Upper lobe of right lung (tissue), 1 donor: ENCODE data around the gene AFP. TPM values are rescaled to one million over a fixed set of nuclear protein-coding genes. Genes with fewer than 3 reads are reported as not detected.

Experiments
- ATAC-seq: fragments of 200-7000 bp; cut with Tn5 transposase; one replicate; pipeline ENCODE4 v1.9.1; 2020; ENCODE audit warnings: mild to moderate bottlenecking, moderate library complexity
- DNase-seq: peaks from one replicate; pipeline ENCODE4 v3.0.0-alpha.2; 2020
- H3K27ac ChIP-seq: fragments of 200-600 bp; one replicate; pipeline ENCODE4 v1.8.0; 2022
- H3K27me3 ChIP-seq: fragments of 200-600 bp; one replicate; pipeline ENCODE4 v1.8.0; 2022; ENCODE audit warnings: mild to moderate bottlenecking
- H3K36me3 ChIP-seq: fragments of 200-600 bp; one replicate; pipeline ENCODE4 v1.8.0; 2022
- H3K4me1 ChIP-seq: fragments of 200-600 bp; one replicate; pipeline ENCODE4 v1.8.0; 2022
- H3K4me3 ChIP-seq: fragments of 200-600 bp; one replicate; pipeline ENCODE4 v1.8.0; 2022; ENCODE audit warnings: mild to moderate bottlenecking
- H3K9me3 ChIP-seq: fragments of 200-600 bp; one replicate; pipeline ENCODE4 v1.8.0; 2022
- intact Hi-C: fragments of 100-400 bp; cut with DNase I; formaldehyde crosslinking; loops from one replicate; pipeline ENCODE4 v1.11.0; 2022
- total RNA-seq: library from RNA; stranded (reverse); fragmentation: NEBNext Ultra II Directional; extraction: Animal tissue kit (Norgen Biotek cat#: 25700); gene quantifications from one replicate; pipeline ENCODE4 v1.2.1, GENCODE V29; 2021
- TF ChIP-seq, protein P1 (sequence below): fragments of 200-600 bp; IDR thresholded peaks from one replicate; pipeline ENCODE4 v1.8.0; 2022; ENCODE audit warnings: antibody characterized with exemption
- donor health status: DM: no; HTN: yes; CAD: no; lungs with severe emphysema.

AFP gene
- total RNA-seq, 1 donor from 2014 or later: not detected

DNA sequence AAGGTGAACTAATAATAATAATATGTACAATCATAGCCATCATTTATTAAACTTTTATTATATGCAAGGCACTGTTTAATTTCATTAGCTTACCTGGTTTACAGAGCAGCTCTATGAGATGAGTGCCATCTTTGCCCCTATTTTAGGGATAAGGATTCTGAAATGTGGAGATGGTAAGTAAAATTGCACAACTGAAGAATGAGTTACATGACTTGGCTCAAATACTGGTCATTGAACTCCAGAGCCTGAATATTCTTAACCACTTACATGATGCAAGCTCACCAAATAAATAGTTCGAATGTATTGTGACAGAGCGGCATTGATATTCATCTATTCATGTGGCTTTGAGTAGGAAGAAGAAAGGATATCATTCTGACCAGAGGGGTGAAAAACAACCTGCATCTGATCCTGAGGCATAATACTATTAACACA is 20.2 kb upstream of the AFP start:
- H3K4me3 ChIP-seq: no peak overlapping the region
- H3K9me3 ChIP-seq: no peaks in the 10 kb centered on the region
- no peaks in the 10 kb centered on the region for H3K36me3 ChIP-seq
- no peak overlapping the region for H3K27ac ChIP-seq
- intact Hi-C loops: no loop called here
- no peak for ATAC-seq
- no peaks in the 10 kb centered on the region for H3K4me1 ChIP-seq
- TF ChIP-seq, protein P1, sequence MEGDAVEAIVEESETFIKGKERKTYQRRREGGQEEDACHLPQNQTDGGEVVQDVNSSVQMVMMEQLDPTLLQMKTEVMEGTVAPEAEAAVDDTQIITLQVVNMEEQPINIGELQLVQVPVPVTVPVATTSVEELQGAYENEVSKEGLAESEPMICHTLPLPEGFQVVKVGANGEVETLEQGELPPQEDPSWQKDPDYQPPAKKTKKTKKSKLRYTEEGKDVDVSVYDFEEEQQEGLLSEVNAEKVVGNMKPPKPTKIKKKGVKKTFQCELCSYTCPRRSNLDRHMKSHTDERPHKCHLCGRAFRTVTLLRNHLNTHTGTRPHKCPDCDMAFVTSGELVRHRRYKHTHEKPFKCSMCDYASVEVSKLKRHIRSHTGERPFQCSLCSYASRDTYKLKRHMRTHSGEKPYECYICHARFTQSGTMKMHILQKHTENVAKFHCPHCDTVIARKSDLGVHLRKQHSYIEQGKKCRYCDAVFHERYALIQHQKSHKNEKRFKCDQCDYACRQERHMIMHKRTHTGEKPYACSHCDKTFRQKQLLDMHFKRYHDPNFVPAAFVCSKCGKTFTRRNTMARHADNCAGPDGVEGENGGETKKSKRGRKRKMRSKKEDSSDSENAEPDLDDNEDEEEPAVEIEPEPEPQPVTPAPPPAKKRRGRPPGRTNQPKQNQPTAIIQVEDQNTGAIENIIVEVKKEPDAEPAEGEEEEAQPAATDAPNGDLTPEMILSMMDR: no peak
- DNase-seq: no peak
- no peaks in the 10 kb centered on the region for H3K27me3 ChIP-seq

DNA sequence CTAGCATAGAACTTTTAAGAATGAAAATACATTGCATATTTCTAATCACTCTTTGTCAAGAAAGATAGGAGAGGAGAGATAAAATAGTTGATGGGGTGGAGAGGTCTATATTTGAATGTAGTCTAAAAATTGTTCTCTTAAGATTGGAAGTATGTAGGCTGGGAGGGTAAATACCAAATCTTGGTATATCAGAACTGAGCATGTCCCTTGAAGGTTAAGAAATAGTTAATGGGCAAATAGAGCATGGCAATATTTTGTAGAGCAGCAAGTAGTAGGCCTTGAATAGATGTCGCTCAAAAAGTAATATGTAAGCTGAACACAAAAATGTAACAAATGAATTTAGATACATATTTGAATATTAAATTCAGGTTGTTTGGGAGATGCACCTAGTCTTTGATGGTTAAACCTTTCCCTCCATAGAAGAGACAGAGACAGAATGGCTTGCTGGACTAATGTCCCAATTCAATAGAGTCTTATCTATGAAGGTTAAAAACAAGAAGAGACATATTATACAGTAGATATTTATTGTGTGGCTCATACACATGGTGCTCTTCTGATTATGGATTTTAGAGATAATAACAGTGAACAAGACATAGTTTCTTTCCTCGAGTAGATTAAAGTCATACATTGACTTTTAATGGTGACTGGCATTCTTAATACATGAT is 19.5 kb upstream of the AFP start:
- Histone ChIP-seq H3K27me3 (no peaks in the 10 kb centered on the region), H3K36me3 (no peaks in the 10 kb centered on the region), H3K4me1 (no peaks in the 10 kb centered on the region), H3K27ac (no peak overlapping the region), H3K4me3 (no peak overlapping the region), H3K9me3 (no peaks in the 10 kb centered on the region)
- DNase-seq (no peak), ATAC-seq (no peak)
- TF ChIP-seq, protein P1: no peak
- intact Hi-C loops: no loop called here

DNA sequence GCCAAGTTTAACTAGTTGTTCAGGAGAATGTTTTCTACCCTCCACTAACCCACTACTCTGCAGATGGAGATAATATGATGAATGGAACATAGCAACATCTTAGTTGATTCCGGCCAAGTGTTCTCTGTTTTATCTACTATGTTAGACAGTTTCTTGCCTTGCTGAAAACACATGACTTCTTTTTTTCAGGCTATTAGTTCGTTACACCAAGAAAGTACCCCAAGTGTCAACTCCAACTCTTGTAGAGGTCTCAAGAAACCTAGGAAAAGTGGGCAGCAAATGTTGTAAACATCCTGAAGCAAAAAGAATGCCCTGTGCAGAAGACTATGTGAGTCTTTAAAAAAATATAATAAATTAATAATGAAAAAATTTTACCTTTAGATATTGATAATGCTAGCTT is 18.7 kb upstream of the AFP start:
- TF ChIP-seq, protein P1: no peak
- DNase-seq (no peak), ATAC-seq (no peak)
- intact Hi-C loops: no loop called here
- H3K9me3 ChIP-seq: no peaks in the 10 kb centered on the region
- no peaks in the 10 kb centered on the region for H3K27me3 ChIP-seq
- H3K4me3 ChIP-seq: no peak overlapping the region
- H3K36me3 ChIP-seq: no peaks in the 10 kb centered on the region
- no peak overlapping the region for H3K27ac ChIP-seq
- no peaks in the 10 kb centered on the region for H3K4me1 ChIP-seq

DNA sequence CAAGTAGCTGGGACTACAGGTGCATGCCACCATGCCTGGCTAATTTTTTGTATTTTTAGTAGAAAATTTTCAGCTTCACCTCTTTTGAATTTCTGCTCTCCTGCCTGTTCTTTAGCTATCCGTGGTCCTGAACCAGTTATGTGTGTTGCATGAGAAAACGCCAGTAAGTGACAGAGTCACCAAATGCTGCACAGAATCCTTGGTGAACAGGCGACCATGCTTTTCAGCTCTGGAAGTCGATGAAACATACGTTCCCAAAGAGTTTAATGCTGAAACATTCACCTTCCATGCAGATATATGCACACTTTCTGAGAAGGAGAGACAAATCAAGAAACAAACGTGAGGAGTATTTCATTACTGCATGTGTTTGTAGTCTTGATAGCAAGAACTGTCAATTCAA is 18.0 kb upstream of the AFP start:
- Histone ChIP-seq H3K4me1 (no peaks in the 10 kb centered on the region), H3K9me3 (no peaks in the 10 kb centered on the region), H3K27ac (no peak overlapping the region), H3K4me3 (no peak overlapping the region), H3K27me3 (no peaks in the 10 kb centered on the region), H3K36me3 (no peaks in the 10 kb centered on the region)
- TF ChIP-seq, protein P1: no peak
- intact Hi-C loops: no loop called here
- ATAC-seq: no peak
- DNase-seq: no peak

DNA sequence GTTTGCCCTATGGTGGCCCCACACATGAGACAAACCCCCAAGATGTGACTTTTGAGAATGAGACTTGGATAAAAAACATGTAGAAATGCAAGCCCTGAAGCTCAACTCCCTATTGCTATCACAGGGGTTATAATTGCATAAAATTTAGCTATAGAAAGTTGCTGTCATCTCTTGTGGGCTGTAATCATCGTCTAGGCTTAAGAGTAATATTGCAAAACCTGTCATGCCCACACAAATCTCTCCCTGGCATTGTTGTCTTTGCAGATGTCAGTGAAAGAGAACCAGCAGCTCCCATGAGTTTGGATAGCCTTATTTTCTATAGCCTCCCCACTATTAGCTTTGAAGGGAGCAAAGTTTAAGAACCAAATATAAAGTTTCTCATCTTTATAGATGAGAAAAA is 17.3 kb upstream of the AFP start:
- intact Hi-C loops: no loop called here
- H3K27me3 ChIP-seq: no peaks in the 10 kb centered on the region
- H3K27ac ChIP-seq: no peak overlapping the region
- no peak for DNase-seq
- TF ChIP-seq, protein P1: no peak
- no peaks in the 10 kb centered on the region for H3K4me1 ChIP-seq
- H3K4me3 ChIP-seq: no peak overlapping the region
- ATAC-seq: no peak
- H3K36me3 ChIP-seq: no peaks in the 10 kb centered on the region
- H3K9me3 ChIP-seq: no peaks in the 10 kb centered on the region
